ENCODE measurements around the gene MSRB3. TPM values are rescaled to one million over a fixed set of nuclear protein-coding genes. Genes with fewer than 3 reads are reported as not detected.

Gene MSRB3
- total RNA-seq, 1 donor from 2014 or later = 52.5 TPM

- DNase-seq (ENCODE audit: extremely low spot score in 2 of 2) = no peak
- H3K36me3 ChIP-seq = no peaks in the 10 kb centered on the region
- H3K27ac ChIP-seq = no peak overlapping the region
- no peaks in the 10 kb centered on the region for H3K27me3 ChIP-seq
- H3K9me3 ChIP-seq = no peaks in the 10 kb centered on the region
- TF ChIP-seq POLR2AphosphoS5 (IDR thresholded peaks at IDR 0.05; ENCODE audit: insufficient read depth in 1 of 2, low read depth in 1 of 2) = no peak
- TF ChIP-seq POLR2A (IDR thresholded peaks at IDR 0.05) = no peak
- no peak for TF ChIP-seq CTCF (IDR thresholded peaks at IDR 0.05)
- H3K4me1 ChIP-seq = no peaks in the 10 kb centered on the region
- no peak overlapping the region for H3K4me3 ChIP-seq
- intact Hi-C loops (cut with DNase I) = no loop called here
These were observed 77.0 kb downstream of the MSRB3 start for GRCh38 chr12:65355461-65355860.

- no peak for TF ChIP-seq POLR2AphosphoS5 (IDR thresholded peaks at IDR 0.05; ENCODE audit: insufficient read depth in 1 of 2, low read depth in 1 of 2)
- H3K9me3 ChIP-seq = no peaks in the 10 kb centered on the region
- H3K27ac ChIP-seq = no peak overlapping the region
- H3K4me3 ChIP-seq = no peak overlapping the region
- no peaks in the 10 kb centered on the region for H3K36me3 ChIP-seq
- no peaks in the 10 kb centered on the region for H3K4me1 ChIP-seq
- intact Hi-C loops (cut with DNase I) = no loop called here
- DNase-seq (ENCODE audit: extremely low spot score in 2 of 2) = no peak
- no peaks in the 10 kb centered on the region for H3K27me3 ChIP-seq
These were observed 84.0 kb downstream of the MSRB3 start for GRCh38 chr12:65362234-65363031.

GRCh38 chr12:65364046-65364445 lies 85.6 kb downstream of the MSRB3 start:
- no peak for TF ChIP-seq POLR2A (IDR thresholded peaks at IDR 0.05)
- no peaks in the 10 kb centered on the region for H3K4me1 ChIP-seq

GRCh38 chr12:65367396-65367795 lies 88.9 kb downstream of the MSRB3 start:
- Histone ChIP-seq H3K27me3 (no peaks in the 10 kb centered on the region), H3K9me3 (no peaks in the 10 kb centered on the region), H3K4me1 (no peaks in the 10 kb centered on the region), H3K27ac (no peak overlapping the region), H3K36me3 (no peaks in the 10 kb centered on the region), H3K4me3 (no peak overlapping the region)
- intact Hi-C loops (cut with DNase I) = no loop called here
- DNase-seq (ENCODE audit: extremely low spot score in 2 of 2) = no peak
- TF ChIP-seq POLR2AphosphoS5 (IDR thresholded peaks at IDR 0.05; ENCODE audit: insufficient read depth in 1 of 2, low read depth in 1 of 2) = no peak
- TF ChIP-seq CTCF (IDR thresholded peaks at IDR 0.05) = no peak
- no peak for TF ChIP-seq POLR2A (IDR thresholded peaks at IDR 0.05)

More at GRCh38 chr12:65364046-65364445, 85.6 kb downstream of the MSRB3 start:
- no peak overlapping the region for H3K4me3 ChIP-seq
- no peaks in the 10 kb centered on the region for H3K36me3 ChIP-seq
- intact Hi-C loops (cut with DNase I) = no loop called here
- no peak overlapping the region for H3K27ac ChIP-seq
- H3K27me3 ChIP-seq = no peaks in the 10 kb centered on the region
- DNase-seq (ENCODE audit: extremely low spot score in 2 of 2) = no peak
- H3K9me3 ChIP-seq = no peaks in the 10 kb centered on the region

- no peak for DNase-seq (ENCODE audit: extremely low spot score in 2 of 2)
- Histone ChIP-seq H3K27me3 (no peaks in the 10 kb centered on the region), H3K4me3 (no peak overlapping the region), H3K4me1 (no peaks in the 10 kb centered on the region), H3K9me3 (no peaks in the 10 kb centered on the region), H3K27ac (no peak overlapping the region), H3K36me3 (no peaks in the 10 kb centered on the region)
- no peak for TF ChIP-seq CTCF (IDR thresholded peaks at IDR 0.05)
- TF ChIP-seq POLR2AphosphoS5 (IDR thresholded peaks at IDR 0.05; ENCODE audit: insufficient read depth in 1 of 2, low read depth in 1 of 2) = no peak
- no peak for TF ChIP-seq POLR2A (IDR thresholded peaks at IDR 0.05)
- intact Hi-C loops (cut with DNase I) = no loop called here
These were observed 89.6 kb downstream of the MSRB3 start for GRCh38 chr12:65368055-65368454.

GRCh38 chr12:65372574-65372973 lies 94.1 kb downstream of the MSRB3 start:
- Histone ChIP-seq H3K27ac (no peak overlapping the region), H3K27me3 (no peaks in the 10 kb centered on the region), H3K4me3 (no peak overlapping the region), H3K4me1 (no peaks in the 10 kb centered on the region), H3K9me3 (no peaks in the 10 kb centered on the region), H3K36me3 (no peaks in the 10 kb centered on the region)
- intact Hi-C loops (cut with DNase I) = loop anchor here (5.0 kb wide), 1 partner anchor 90 kb away; no protein-coding TSS in a partner anchor
- TF ChIP-seq POLR2A (IDR thresholded peaks at IDR 0.05) (no peak), CTCF (IDR thresholded peaks at IDR 0.05) (no peak), POLR2AphosphoS5 (IDR thresholded peaks at IDR 0.05; ENCODE audit: insufficient read depth in 1 of 2, low read depth in 1 of 2) (no peak)
- DNase-seq (ENCODE audit: extremely low spot score in 2 of 2) = no peak
